ENCODE data around the gene HTT. TPM values are rescaled to one million over a fixed set of nuclear protein-coding genes. Genes with fewer than 3 reads are reported as not detected.

HTT gene
- total and polyA plus RNA-seq, 10 of the 15 experiments (the other 5 are each of a cell fraction or from before 2014, with no cell fraction given) = 3.3 to 113 (median 43.3) TPM

DNA sequence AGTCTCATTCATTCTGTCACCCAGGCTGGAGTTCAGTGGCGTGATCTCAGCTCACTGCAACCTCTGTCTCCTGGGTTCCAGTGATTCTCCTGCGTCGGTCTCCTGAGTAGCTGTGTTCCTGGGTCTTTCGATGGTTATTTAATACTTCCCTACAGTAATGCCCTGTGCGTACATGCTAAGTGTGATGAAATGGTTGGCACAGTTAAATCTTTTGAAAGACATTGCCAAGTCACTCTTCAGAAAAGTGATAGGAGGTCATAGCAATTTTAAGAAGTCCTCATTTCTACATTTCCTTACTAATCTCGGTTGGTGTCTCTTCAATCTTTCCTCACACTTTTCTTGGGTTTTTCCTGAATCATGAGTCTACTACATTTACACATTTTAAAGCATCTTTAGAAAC lies 14.5 kb upstream of the HTT start (continued):
- TF ChIP-seq, protein P1, sequence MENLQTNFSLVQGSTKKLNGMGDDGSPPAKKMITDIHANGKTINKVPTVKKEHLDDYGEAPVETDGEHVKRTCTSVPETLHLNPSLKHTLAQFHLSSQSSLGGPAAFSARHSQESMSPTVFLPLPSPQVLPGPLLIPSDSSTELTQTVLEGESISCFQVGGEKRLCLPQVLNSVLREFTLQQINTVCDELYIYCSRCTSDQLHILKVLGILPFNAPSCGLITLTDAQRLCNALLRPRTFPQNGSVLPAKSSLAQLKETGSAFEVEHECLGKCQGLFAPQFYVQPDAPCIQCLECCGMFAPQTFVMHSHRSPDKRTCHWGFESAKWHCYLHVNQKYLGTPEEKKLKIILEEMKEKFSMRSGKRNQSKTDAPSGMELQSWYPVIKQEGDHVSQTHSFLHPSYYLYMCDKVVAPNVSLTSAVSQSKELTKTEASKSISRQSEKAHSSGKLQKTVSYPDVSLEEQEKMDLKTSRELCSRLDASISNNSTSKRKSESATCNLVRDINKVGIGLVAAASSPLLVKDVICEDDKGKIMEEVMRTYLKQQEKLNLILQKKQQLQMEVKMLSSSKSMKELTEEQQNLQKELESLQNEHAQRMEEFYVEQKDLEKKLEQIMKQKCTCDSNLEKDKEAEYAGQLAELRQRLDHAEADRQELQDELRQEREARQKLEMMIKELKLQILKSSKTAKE (IDR thresholded peaks at IDR 0.05; ENCODE audit: low read depth, poor library complexity, severe bottlenecking) = no peak
- no peak for TF ChIP-seq MTA3 (IDR thresholded peaks at IDR 0.05; ENCODE audit: borderline replicate concordance, low read length)
- no peak for TF ChIP-seq PAX8 (IDR thresholded peaks at IDR 0.05)
- no peak for TF ChIP-seq MYC (IDR thresholded peaks at IDR 0.05; ENCODE audit: insufficient read depth, insufficient read length, insufficient replicate concordance, low read length, severe bottlenecking)
- no peak for TF ChIP-seq BACH1 (IDR thresholded peaks at IDR 0.05; ENCODE audit: borderline replicate concordance)
- TF ChIP-seq ASH2L (IDR thresholded peaks at IDR 0.05; ENCODE audit: borderline replicate concordance, low read depth) = no peak
- TF ChIP-seq, protein P2, sequence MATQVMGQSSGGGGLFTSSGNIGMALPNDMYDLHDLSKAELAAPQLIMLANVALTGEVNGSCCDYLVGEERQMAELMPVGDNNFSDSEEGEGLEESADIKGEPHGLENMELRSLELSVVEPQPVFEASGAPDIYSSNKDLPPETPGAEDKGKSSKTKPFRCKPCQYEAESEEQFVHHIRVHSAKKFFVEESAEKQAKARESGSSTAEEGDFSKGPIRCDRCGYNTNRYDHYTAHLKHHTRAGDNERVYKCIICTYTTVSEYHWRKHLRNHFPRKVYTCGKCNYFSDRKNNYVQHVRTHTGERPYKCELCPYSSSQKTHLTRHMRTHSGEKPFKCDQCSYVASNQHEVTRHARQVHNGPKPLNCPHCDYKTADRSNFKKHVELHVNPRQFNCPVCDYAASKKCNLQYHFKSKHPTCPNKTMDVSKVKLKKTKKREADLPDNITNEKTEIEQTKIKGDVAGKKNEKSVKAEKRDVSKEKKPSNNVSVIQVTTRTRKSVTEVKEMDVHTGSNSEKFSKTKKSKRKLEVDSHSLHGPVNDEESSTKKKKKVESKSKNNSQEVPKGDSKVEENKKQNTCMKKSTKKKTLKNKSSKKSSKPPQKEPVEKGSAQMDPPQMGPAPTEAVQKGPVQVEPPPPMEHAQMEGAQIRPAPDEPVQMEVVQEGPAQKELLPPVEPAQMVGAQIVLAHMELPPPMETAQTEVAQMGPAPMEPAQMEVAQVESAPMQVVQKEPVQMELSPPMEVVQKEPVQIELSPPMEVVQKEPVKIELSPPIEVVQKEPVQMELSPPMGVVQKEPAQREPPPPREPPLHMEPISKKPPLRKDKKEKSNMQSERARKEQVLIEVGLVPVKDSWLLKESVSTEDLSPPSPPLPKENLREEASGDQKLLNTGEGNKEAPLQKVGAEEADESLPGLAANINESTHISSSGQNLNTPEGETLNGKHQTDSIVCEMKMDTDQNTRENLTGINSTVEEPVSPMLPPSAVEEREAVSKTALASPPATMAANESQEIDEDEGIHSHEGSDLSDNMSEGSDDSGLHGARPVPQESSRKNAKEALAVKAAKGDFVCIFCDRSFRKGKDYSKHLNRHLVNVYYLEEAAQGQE (IDR thresholded peaks at IDR 0.05; ENCODE audit: low read depth, low read length) = no peak
- TF ChIP-seq HDGF (IDR thresholded peaks at IDR 0.05) = no peak

Data from GM12878 (cell line).